IPS-15b (cell line): ENCODE data around the gene SLC6A4.
"Not testable (repeated sequence)": the region's sequence is repeated elsewhere in the genome, so short reads cannot be mapped to it uniquely, and the experiment has no call there.

Experiments
- H3K27me3 ChIP-seq: one replicate; pipeline ENCODE4 v1.6.1; 2013; ENCODE audit warnings: low read length; ENCODE audit not compliant: control insufficient read depth, insufficient read depth
- H3K36me3 ChIP-seq: one replicate; pipeline ENCODE4 v1.6.1; 2013; ENCODE audit warnings: low read length; ENCODE audit not compliant: control insufficient read depth, insufficient read depth
- H3K4me1 ChIP-seq: one replicate; pipeline ENCODE4 v1.6.1; 2013; ENCODE audit warnings: mild to moderate bottlenecking, low read length; ENCODE audit not compliant: control insufficient read depth, insufficient read depth
- H3K4me3 ChIP-seq: one replicate; pipeline ENCODE4 v1.5.1; 2013; ENCODE audit warnings: low read depth, low read length
- H3K9ac ChIP-seq: one replicate; pipeline ENCODE4 v1.6.1; 2013; ENCODE audit warnings: low read depth, mild to moderate bottlenecking, low read length
- H3K9me3 ChIP-seq: one replicate; pipeline ENCODE4 v1.6.1; 2013; ENCODE audit warnings: mild to moderate bottlenecking, low read length; ENCODE audit not compliant: control insufficient read depth, insufficient read depth

Gene SLC6A4

GRCh38 chr17:30217054-30217453 lies 18.4 kb downstream of the SLC6A4 start:
- H3K4me1 ChIP-seq, result peaks cover 2% of the 10 kb centered on the region
- no peaks in the 10 kb centered on the region for H3K9me3 ChIP-seq
- no peaks in the 10 kb centered on the region for H3K36me3 ChIP-seq
- no peak overlapping the region for H3K9ac ChIP-seq
- no peak overlapping the region for H3K4me3 ChIP-seq
- no peaks in the 10 kb centered on the region for H3K27me3 ChIP-seq

- Histone ChIP-seq H3K9ac (no peak overlapping the region), H3K36me3 (no peaks in the 10 kb centered on the region), H3K4me1 (peaks cover 2% of the 10 kb centered on the region), H3K9me3 (no peaks in the 10 kb centered on the region), H3K4me3 (no peak overlapping the region), H3K27me3 (no peaks in the 10 kb centered on the region)
These were observed 22.7 kb downstream of the SLC6A4 start for GRCh38 chr17:30212750-30213149.

GRCh38 chr17:30211371-30211770 lies 24.1 kb downstream of the SLC6A4 start:
- Histone ChIP-seq H3K4me3 (no peak overlapping the region), H3K27me3 (no peaks in the 10 kb centered on the region), H3K4me1 (peaks cover 2% of the 10 kb centered on the region), H3K9me3 (no peaks in the 10 kb centered on the region), H3K9ac (no peak overlapping the region), H3K36me3 (no peaks in the 10 kb centered on the region)

GRCh38 chr17:30210901-30211300 lies 24.6 kb downstream of the SLC6A4 start:
- no peaks in the 10 kb centered on the region for H3K4me1 ChIP-seq
- H3K9ac ChIP-seq, result no peak overlapping the region
- no peaks in the 10 kb centered on the region for H3K36me3 ChIP-seq
- no peaks in the 10 kb centered on the region for H3K9me3 ChIP-seq
- no peaks in the 10 kb centered on the region for H3K27me3 ChIP-seq
- H3K4me3 ChIP-seq, result no peak overlapping the region

GRCh38 chr17:30210366-30210765 lies 25.1 kb downstream of the SLC6A4 start:
- Histone ChIP-seq H3K36me3 (no peaks in the 10 kb centered on the region), H3K9ac (no peak overlapping the region), H3K4me1 (no peaks in the 10 kb centered on the region), H3K9me3 (no peaks in the 10 kb centered on the region), H3K4me3 (no peak overlapping the region), H3K27me3 (no peaks in the 10 kb centered on the region)

- no peaks in the 10 kb centered on the region for H3K9me3 ChIP-seq
- H3K4me3 ChIP-seq, result no peak overlapping the region
These were observed 25.6 kb downstream of the SLC6A4 start for GRCh38 chr17:30209930-30210329.

GRCh38 chr17:30208214-30208613 lies 27.3 kb downstream of the SLC6A4 start:
- Histone ChIP-seq H3K27me3 (no peaks in the 10 kb centered on the region), H3K4me1 (no peaks in the 10 kb centered on the region), H3K36me3 (no peaks in the 10 kb centered on the region), H3K4me3 (no peak overlapping the region), H3K9ac (no peak overlapping the region), H3K9me3 (no peaks in the 10 kb centered on the region)

More at GRCh38 chr17:30209930-30210329, 25.6 kb downstream of the SLC6A4 start:
- Histone ChIP-seq H3K9ac (no peak overlapping the region), H3K27me3 (no peaks in the 10 kb centered on the region), H3K4me1 (no peaks in the 10 kb centered on the region), H3K36me3 (no peaks in the 10 kb centered on the region)

GRCh38 chr17:30207655-30208054 lies 27.8 kb downstream of the SLC6A4 start:
- Histone ChIP-seq H3K4me3 (no peak overlapping the region), H3K4me1 (no peaks in the 10 kb centered on the region), H3K36me3 (no peaks in the 10 kb centered on the region), H3K9ac (no peak overlapping the region), H3K27me3 (no peaks in the 10 kb centered on the region), H3K9me3 (no peaks in the 10 kb centered on the region)

- H3K4me1 ChIP-seq, result no peaks in the 10 kb centered on the region
These were observed 32.0 kb downstream of the SLC6A4 start for GRCh38 chr17:30203471-30203981.

GRCh38 chr17:30200656-30201055 lies 34.8 kb downstream of the SLC6A4 start:
- H3K9ac ChIP-seq, H3K36me3 ChIP-seq, H3K4me1 ChIP-seq, H3K4me3 ChIP-seq, H3K27me3 ChIP-seq, H3K9me3 ChIP-seq: not testable (repeated sequence)

More at GRCh38 chr17:30203471-30203981, 32.0 kb downstream of the SLC6A4 start:
- no peak overlapping the region for H3K9ac ChIP-seq
- no peak overlapping the region for H3K4me3 ChIP-seq
- no peaks in the 10 kb centered on the region for H3K36me3 ChIP-seq
- no peaks in the 10 kb centered on the region for H3K27me3 ChIP-seq
- no peaks in the 10 kb centered on the region for H3K9me3 ChIP-seq

GRCh38 chr17:30200106-30200505 lies 35.4 kb downstream of the SLC6A4 start:
- Histone ChIP-seq H3K4me3 (no peak overlapping the region), H3K9ac (no peak overlapping the region), H3K4me1 (no peaks in the 10 kb centered on the region), H3K36me3 (no peaks in the 10 kb centered on the region), H3K9me3 (no peaks in the 10 kb centered on the region), H3K27me3 (no peaks in the 10 kb centered on the region)

GRCh38 chr17:30199600-30199999 lies 35.9 kb downstream of the SLC6A4 start:
- Histone ChIP-seq H3K27me3 (no peaks in the 10 kb centered on the region), H3K4me3 (no peak overlapping the region), H3K4me1 (no peaks in the 10 kb centered on the region), H3K9me3 (no peaks in the 10 kb centered on the region), H3K9ac (no peak overlapping the region), H3K36me3 (no peaks in the 10 kb centered on the region)
